Activated CD8-positive, alpha-beta memory T cell treated with anti-CD3 and anti-CD28 coated beads, Interleukin-2, amount 50 U/mL, for 1 hour (primary cell): ENCODE results near the gene DAZAP2.
A peak's percentile ranks its signal among the peaks of the same experiment; 100 is the strongest.

Source experiments
- DNase-seq: peaks from one replicate; pipeline ENCODE4 v3.0.0-alpha.2; 2020; ENCODE audit errors: extremely low read depth

The DAZAP2 gene

DNA sequence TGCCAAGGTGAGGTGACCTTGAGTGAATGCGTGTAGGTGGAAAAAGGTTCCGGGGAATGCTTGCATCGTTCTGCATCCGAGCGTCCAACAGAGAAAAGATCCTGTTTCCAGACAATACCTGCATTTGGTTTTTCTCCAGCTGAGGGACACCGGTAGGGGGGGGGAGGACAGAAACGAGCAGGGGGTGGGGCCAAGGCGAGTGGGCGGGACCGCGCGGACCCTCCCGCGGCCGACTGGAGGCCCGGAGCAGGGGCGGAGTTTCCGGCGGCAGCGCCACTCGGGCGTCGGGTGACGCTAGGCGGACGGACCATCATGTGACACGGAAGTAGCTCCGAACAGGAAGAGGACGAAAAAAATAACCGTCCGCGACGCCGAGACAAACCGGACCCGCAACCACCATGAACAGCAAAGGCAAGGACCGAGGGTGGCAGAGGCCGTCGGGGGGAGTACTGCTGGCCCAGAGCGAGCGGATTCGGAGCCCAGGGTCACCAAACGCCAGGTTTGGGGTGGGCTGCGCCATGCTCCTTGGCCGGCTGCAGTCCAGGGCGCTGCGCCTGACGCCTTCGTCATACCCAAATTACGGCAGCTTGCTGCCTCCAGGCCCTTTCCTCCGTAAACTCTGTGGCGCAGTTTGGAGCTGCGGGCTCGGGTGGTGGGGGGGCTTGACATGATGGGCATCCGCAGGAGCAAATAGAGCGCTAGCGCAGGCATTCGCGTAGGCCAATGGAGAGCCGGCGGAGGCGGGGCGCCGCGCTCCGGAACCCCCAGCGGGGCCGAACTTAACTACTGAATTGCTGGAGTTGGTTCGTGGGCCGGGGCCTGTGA, at the start of gene DAZAP2:
TSS of gene DAZAP2 (plus strand) at position 317 of the 825 bp plus-strand sequence. CDS start at position 399, 82 bp downstream.
- DNase-seq = peak; percentile 82

DNA sequence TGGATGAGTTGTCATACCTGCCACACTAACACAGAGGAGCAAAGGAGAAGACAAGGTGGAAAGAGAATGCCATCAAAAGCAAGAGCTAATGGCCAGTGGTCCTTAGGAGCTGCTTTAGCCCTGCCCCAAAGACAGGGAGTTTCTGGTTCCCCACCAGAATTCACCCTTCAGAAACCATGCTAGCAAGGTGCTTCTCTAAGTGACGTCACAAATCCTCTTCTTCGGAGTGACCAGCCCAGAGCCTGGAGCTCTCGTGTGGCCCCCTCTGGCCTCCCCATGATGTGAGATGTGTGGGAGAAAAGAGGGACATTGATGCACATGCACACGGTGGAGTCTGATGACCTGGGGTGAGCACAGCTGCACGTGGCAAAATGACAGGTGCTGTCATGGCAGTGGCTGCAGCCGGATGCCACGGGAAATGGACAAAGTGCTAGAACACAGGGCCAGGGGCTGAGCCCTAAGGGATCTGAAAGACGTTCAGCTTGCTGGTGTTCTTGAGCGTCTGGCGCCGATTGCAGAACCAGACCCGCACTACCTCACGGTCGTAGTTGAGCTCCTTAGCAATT, 48.8 kb upstream of the DAZAP2 start:
- DNase-seq = no peak

GRCh38 chr12:51190820-51191219, 47.8 kb upstream of the DAZAP2 start:
- DNase-seq = no peak

DNA sequence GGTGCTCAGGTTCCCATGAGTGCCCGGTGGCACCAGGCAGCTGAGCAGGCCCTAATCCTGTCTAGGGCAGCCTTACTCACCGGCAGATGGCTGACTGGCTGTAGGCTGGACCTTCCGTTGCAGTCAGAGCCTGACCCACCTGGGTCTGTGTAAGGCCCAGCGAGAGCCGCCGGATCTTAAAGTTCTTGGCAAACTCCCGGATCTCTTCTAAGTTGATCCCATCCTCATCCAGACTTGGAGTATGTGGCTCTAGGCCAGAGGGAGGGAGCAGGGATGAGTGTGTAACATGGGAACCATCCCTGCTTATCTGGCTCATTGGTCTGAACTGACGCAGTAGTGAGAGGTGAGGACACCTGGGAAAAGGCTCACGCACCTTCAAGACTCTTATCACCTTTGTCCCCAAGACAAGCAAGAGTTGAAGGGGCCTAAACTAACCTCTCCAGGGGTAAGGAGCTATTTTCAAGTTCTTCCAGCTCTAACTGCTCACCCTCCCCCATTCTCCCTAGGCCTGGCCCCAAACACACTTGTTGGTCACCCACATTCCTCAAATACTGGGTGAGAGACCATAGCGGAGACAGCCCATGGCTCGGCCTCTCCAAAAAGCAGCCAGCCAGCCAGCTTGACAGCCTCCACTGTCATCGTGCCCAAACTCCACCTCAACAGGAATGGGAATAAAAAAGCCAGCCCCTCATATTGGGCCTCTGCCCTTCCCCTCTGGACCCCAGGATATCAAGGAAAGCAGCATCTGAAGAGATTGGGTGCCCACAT, 46.9 kb upstream of the DAZAP2 start:
- no peak for DNase-seq

DNA sequence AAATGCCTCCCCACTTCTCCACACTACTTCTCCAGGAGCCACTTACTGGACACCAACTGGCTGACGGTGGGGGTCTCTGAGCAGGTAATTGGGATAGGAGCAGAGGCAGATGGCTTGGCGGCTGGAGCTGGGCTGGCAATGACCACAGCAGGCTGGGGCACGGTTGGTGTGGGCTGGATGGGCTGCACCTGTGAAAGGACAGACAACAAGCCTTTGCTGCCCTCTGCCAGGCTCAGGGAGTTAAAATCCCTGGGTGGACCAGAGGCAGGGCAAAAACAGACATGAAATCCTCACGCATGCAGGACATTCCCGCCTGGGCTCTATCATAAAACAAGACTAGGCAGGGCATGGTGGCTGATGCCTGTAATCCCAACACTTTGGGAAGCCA, 46.3 kb upstream of the DAZAP2 start:
- DNase-seq = no peak

DNA sequence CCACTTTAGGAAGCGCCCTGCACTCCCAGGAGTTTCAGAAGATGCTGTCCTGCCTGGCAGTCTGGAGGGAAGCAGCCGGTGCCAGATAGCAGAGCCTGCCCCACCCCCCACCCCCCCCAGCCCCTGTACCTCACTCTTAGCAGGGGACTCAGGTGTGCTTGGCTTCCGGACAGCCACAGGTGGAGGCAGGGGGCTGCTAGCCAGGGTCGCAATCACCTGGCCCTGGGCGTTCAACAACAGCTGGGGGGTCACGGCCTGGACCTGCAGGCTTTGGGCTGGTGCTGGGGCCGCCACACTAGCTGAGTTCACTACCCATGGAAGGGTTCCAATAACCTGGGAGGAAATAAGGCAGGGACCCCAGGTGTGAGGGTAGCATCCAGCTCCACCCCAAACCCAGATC, 42.8 kb upstream of the DAZAP2 start:
- DNase-seq = no peak

DNA sequence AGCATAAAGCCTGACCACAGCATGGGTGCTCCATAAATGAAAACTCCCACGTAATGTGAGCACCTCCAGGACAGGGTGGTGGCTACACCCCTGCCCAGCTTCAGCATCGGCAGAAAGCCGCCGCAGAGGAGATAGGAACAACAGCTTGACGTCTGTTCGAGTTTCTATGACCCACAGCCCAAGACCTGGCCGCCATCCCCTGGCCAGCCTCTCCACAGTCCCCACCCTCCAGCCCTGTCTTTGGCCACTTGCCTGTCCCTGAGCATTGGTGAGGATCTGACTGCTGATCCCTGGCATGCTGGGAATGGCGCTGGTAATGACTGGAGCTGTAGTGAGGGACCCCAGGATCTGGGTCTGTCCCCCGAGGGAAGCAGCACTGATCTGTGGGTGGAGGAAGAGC, 42.1 kb upstream of the DAZAP2 start:
- no peak for DNase-seq

GRCh38 chr12:51197736-51198567, 40.7 kb upstream of the DAZAP2 start:
- DNase-seq = no peak

DNA sequence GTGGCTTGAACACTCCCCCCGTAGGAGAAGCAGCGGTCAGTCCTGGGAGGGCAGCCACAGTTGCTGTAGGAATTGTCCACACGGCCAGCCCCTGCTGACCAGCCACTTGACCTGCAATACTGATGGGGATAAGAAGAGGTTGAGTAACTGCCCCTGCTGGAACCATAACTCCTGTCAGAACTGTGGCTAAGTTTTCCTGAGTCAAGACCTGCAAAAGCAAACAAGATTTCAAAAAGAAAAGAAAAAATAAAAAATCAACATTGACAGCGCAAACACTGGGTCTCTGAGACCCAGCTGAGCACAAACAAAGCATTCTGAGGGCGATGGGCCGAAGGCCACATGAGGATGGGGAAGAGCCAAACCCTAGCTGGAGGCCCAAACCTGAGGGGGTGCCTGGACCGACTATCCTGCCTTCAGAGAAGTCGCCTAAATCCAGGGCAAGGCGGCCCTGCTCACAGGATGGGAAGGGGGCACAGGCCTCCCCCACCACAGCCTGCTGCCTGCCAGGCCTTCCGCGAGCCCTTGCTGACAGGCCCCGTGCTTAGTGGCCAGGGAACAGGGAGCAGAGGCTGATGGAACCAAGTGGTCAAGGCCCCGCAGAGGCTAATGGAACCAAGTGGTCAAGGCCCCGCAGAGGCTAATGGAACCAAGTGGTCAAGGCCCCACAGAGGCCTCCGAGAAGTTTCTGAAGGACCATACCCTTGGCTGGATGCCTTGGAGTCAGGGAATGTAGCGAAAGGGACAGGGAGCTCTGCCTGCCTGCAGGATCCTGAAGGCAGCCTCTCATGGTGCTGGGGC, 39.9 kb upstream of the DAZAP2 start:
- DNase-seq = no peak

- no peak for DNase-seq
Observed at GRCh38 chr12:51199366-51199945, 39.2 kb upstream of the DAZAP2 start.

DNA sequence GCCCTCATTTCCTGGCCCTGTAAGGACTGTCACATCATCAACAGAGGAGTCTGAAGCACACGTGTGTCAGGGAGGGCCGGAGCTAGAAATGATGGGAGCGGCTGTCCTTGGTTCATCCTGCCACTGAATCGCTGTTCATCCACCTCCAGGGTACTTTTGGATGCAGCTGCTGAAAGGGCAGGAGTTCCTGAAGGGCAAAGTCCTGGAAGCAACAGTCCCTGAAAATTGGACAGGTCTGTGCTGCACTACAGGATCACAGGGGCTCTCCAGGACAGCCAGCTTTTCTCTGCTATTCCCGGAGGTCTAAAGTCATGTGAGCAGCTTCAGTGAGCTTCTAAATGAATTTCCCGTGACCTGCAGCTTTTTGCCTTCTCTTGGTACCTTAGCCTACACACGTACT, 38.5 kb upstream of the DAZAP2 start:
- DNase-seq = no peak

- DNase-seq = no peak
Observed at GRCh38 chr12:51200806-51201205, 37.8 kb upstream of the DAZAP2 start.

GRCh38 chr12:51202718-51203117, 35.9 kb upstream of the DAZAP2 start:
- DNase-seq = no peak

DNA sequence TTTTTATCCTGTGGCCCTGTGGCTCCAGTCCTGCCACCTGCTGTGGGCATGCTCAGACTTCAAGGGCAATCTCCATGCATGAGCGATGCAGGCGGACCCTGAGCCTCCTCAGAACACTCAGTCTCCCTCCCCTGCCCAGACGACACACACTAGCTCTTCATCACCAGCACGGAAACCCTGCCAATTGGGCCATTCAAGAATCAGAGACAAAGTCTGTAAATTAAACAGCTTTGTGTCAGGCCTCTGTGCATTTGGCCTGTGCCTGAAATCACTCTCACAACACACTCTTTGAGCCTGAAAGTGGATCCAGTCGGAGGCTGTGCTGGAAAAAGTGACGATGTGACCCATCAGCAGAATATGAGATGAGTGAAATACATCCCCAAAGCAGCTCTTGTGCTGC, 33.3 kb upstream of the DAZAP2 start:
- DNase-seq = no peak

GRCh38 chr12:51208016-51208660, 30.5 kb upstream of the DAZAP2 start:
- DNase-seq = no peak

- no peak for DNase-seq
Observed at GRCh38 chr12:51209259-51209658, 29.4 kb upstream of the DAZAP2 start.

DNA sequence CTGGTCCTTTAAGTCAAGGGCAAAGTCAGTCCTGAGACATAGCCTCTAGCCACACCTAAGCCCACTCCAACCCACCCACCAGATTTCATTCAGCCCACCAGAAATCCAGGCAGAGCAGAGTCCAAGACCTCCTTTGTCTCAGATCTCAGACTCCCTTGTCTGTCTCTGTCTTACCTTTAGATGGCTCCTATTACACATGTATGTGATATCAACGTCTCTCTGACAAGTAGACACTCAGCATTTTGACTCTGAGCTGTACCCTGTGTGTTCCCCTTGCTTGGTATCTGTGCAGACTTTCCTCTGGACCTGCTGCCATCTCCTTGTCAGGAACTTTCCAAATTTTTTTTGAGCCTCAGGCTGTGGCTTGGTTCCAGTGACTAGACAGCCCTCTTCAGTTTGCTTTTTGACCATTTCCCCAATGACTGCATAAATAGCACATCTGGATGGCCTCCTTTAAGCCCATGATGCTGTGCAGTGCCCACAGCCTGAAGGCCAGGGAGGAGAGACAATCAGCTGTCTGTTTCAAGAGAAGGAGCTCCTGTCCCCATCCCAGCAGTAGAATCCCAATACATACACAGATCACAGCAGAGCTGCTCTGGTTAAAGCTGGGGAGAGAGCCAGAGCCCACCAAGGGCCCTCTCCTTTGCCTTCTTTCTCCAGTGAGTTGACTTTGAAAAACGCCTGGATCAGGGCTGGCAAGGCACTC, 27.8 kb upstream of the DAZAP2 start:
- no peak for DNase-seq

DNA sequence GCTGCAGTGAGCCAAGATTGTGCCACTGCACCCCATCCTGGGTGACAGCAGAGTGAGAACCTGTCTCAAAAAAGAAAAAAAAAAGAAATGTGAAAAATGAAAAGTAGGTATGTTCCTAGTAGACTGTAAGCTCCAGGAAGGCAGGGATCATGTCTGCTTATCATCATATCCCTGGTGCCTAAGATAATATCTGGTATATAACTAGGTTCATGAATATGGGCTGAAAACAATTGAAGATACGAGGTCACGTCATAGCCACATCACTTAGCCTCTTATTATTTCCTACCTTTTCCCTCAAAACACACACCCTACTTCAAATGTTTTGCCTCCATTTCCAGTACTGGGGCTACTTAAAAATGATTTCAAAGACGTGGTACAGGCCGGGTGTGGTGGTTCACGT, 23.7 kb upstream of the DAZAP2 start:
- no peak for DNase-seq

DNA sequence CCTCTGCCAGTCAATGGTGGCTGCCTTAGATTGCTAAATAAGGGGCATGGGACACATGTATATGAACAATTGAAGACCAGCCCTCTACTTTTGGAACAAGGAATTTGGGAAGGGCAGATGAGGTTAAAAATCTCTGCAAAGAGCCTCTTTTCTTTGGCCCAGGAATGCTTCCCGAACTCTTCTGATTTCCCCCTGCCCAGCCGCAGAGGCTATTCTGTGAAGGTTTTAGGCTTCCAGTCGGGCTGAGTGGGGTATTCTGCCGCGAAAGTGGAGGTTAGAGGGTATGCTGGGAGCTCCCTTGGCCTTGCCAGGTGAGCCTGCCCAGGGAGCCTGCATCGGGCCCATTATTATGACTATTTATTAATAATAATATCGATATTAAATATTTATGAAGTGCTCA, 22.0 kb upstream of the DAZAP2 start:
- no peak for DNase-seq
